Activated CD4-positive, alpha-beta T cell treated with anti-CD3 and anti-CD28 coated beads, Interleukin-2, amount 10 ng/mL, durations not matched to agents 7 days and 5 days (primary cell): ENCODE results near the gene SLC22A4. TPM values are rescaled to one million over a fixed set of nuclear protein-coding genes. Genes with fewer than 3 reads are reported as not detected.

Source experiments
- CTCF ChIA-PET: fragments of 350-600 bp; sonication (Branson Sonifier 250); formaldehyde crosslinking; loops from one replicate; lab custom pipeline; 2021; ENCODE audit warnings: antibody characterized with exemption; lab: Charles Lee
- POLR2A ChIA-PET: fragments of 350-600 bp; sonication (Branson Sonifier 250); formaldehyde crosslinking; loops from one replicate; lab custom pipeline; 2021; ENCODE audit warnings: antibody characterized with exemption; lab: Charles Lee
- DNase-seq: peaks from one replicate; pipeline ENCODE4 v3.0.0-alpha.2; 2020
- H3K27ac Mint-ChIP-seq: one replicate; pipeline ENCODE4 v1.8.0; 2021; ENCODE audit warnings: mild to moderate bottlenecking, moderate library complexity, mixed read lengths
- H3K27me3 Mint-ChIP-seq: one replicate; pipeline ENCODE4 v1.8.0; 2021; ENCODE audit warnings: mixed read lengths
- H3K36me3 Mint-ChIP-seq: one replicate; pipeline ENCODE4 v1.8.0; 2021; ENCODE audit warnings: low read depth, mixed read lengths
- H3K4me1 Mint-ChIP-seq: one replicate; pipeline ENCODE4 v1.8.0; 2021; ENCODE audit warnings: mixed read lengths
- H3K4me3 Mint-ChIP-seq: one replicate; pipeline ENCODE4 v1.8.0; 2021; ENCODE audit warnings: mild to moderate bottlenecking, moderate library complexity, mixed read lengths
- H3K9me3 Mint-ChIP-seq: one replicate; pipeline ENCODE4 v1.8.0; 2021; ENCODE audit warnings: mixed read lengths
- total RNA-seq, 2 experiments: library from RNA; stranded (reverse); gene quantifications; one replicate each; pipeline ENCODE4 v1.2.3, GENCODE V29; 2021

Gene SLC22A4
- total RNA-seq, 2 experiments from 2014 or later: not detected

DNA sequence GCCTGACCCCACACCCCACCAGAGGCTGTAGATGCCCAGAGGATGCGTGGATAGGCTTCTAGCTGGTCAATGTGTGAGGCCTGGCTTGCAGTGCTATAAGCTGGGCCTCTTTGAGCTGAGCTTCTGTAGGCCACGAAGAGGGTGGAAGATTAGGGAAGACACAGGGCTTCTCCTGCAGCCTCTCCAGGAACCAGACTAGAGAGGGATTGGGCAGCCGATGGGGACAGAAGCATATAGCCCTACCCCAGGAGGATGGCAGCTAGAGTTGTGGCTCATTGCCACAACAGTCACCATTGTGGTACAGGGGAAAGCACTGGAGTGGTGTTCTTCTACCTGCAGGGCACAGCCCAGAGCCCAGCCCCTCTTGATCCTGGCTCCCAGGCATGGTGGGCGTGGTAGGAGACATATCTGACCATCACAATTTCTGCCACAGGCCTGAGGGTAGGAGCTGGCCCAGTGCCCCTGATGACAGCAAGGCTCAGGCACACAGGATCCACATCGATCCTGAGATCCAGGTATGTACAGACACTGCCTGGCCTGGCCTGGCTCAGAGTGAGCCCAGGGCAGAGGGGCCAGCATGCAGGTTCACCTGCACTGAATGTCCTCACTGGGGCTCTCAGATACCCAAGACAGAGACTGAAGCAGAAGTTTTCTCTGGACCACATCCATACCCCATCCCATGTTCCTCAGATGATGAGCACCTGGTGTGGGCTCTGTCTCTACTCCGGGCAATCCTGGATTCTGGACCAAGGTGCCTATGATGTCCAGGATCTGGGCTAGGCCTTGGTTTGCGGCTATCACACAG lies 28.0 kb upstream of the SLC22A4 start:
- DNase-seq: no peak
- no peak overlapping the region for H3K27ac Mint-ChIP-seq
- peaks cover 2% of the 10 kb centered on the region for H3K4me1 Mint-ChIP-seq
- H3K4me3 Mint-ChIP-seq: no peak overlapping the region
- H3K27me3 Mint-ChIP-seq: no peaks in the 10 kb centered on the region
- POLR2A ChIA-PET: no interaction called here
- H3K9me3 Mint-ChIP-seq: no peaks in the 10 kb centered on the region
- no peaks in the 10 kb centered on the region for H3K36me3 Mint-ChIP-seq
- CTCF ChIA-PET: interaction anchor here (1.3 to 3.0 kb wide), 3 partner anchors 28 to 172 kb away, joined by 3 to 11 read pairs (median 5); no protein-coding TSS in a partner anchor

DNA sequence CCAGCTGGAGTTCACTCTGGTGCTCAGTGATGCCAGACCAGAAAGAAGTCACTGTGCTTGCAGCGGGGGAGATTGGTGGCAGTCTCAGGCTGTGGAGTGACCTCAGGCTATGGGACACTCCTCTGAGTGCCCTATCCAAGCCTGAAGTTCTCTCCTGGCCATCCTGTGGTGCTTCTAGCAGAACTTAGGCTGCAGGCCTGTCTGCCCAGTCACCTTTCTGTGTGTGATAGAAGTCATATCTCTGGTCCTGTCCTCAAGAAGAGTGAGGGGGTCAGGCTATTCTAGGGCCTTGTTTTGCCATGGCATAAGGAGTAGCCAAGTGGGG lies 27.4 kb upstream of the SLC22A4 start:
- Mint-ChIP-seq H3K4me3 (no peak overlapping the region), H3K9me3 (no peaks in the 10 kb centered on the region), H3K27ac (no peak overlapping the region), H3K36me3 (no peaks in the 10 kb centered on the region), H3K4me1 (peaks cover 5% of the 10 kb centered on the region), H3K27me3 (no peaks in the 10 kb centered on the region)
- CTCF ChIA-PET: interaction anchor here (1.3 to 3.0 kb wide), 3 partner anchors 28 to 173 kb away, joined by 3 to 11 read pairs (median 5); no protein-coding TSS in a partner anchor
- POLR2A ChIA-PET: no interaction called here
- DNase-seq: no peak

DNA sequence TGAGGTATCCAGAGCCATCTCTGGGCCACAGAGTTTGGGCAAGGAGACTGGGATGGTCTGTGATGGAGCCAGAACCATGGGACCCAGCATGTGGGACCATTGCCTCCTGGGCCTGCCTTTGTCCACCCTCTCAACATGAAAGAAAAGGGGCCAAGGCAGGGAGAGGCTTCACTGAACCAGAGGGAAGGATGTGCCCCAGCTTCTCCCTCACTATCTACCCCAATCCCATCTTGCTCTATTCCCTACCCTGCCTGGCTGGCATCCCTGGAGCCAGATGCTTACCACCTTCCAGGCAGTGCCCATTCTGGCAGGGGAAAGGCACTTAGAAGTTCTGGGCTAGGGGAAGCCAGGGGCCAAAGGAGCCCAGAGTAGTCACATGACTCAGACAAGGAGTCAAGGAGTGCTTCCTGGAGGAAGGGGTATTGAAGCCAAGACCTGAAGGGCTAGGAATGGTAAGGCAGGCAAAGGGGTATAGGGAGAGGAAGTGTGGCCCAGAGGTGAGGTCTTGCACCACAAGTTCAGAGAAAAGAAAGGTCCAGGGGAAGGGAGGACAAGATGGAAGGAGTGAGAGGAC lies 26.9 kb upstream of the SLC22A4 start:
- H3K4me1 Mint-ChIP-seq: peaks cover 7% of the 10 kb centered on the region
- no peak overlapping the region for H3K27ac Mint-ChIP-seq
- no peak overlapping the region for H3K4me3 Mint-ChIP-seq
- no peaks in the 10 kb centered on the region for H3K9me3 Mint-ChIP-seq
- ChIA-PET CTCF (interaction anchor here (0.8 to 3.0 kb wide), 3 partner anchors 11 to 29 kb away, joined by 3 to 11 read pairs (median 3); no protein-coding TSS in a partner anchor), POLR2A (no interaction called here)
- DNase-seq: no peak
- no peaks in the 10 kb centered on the region for H3K36me3 Mint-ChIP-seq
- H3K27me3 Mint-ChIP-seq: peaks cover 2% of the 10 kb centered on the region

DNA sequence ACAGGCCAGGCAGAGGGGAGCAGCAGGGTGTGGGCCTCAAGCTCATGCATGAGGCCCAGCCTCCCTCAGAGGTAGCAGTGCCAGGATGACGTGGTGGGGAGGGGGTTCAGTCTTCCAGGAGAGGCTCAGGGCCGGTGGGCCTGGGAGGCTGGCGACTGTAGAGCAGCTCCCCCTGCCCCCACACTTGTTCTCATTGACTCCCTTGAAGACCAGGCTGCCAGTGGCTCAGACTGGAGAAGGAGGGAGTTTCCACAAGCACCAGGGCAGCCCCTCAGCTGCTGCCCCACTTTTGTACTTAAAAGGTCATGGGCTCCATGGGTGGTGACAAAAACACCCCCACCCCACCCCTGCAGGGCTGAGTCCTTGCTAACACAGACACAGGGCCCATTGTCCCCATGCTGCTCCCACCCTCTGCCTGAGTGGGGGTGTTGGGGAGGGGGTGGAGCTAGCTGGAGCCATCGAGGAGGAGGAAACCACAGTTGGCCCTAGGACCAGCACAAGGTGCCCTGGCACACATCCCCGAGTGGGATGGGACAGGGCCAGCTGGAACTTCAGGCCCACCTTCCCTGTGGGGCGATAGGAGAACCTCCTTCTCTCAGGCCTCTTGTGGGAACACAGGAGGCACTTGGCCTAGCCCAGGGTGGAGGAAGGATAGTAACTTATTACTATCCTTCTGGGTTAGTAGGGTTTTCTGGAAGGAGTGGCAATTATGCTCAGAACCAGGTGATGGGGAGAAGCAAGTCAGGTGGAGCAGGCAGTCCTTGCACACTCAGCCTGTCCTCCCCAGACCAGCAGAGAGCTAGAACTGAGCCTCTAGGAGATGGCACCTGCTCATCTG lies 26.0 kb upstream of the SLC22A4 start:
- Mint-ChIP-seq H3K4me3 (no peak overlapping the region), H3K4me1 (peaks cover 15% of the 10 kb centered on the region), H3K36me3 (no peaks in the 10 kb centered on the region), H3K9me3 (no peaks in the 10 kb centered on the region), H3K27ac (no peak overlapping the region), H3K27me3 (peaks cover 9% of the 10 kb centered on the region)
- no peak for DNase-seq
- POLR2A ChIA-PET: no interaction called here
- CTCF ChIA-PET: interaction anchor here (0.8 to 1.4 kb wide), 2 partner anchors 12 to 17 kb away, joined by 3 read pairs; no protein-coding TSS in a partner anchor

DNA sequence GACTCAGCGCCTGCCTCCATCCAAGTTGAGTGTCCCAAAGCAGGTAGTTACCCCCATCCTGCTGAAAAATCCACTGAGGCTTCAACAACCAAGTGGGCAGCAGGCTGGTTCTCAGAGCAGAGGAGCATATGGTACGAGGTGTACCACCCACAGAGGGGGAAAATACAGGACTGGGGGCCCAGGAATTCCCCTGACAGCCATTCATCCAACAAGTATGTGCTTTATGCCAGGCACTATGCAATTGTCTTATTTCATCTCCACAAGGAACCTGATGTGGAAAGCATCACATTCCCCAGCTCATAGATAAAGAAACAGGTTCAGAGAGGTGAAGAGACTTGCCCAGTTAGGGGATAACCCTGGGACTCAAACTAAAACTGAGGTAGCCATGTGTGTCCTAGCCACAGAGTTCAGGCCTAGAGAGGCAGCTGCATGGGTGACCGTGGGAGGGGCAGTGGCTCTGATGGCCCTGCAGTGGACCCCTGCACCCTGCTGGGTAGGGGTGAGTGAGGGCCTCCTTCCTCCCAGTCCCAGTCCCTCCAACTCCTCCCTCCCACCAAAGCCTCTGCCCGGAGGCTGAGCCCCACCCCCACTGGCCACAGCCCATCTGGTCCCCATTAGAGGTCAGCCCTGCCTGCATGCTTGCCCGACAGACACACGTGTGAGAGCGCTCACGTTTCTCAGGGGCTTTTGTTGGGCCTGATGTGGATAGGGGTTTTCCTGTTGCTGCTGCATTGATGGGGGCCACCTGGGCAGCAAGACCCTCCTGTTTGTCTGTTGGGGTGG lies 25.2 kb upstream of the SLC22A4 start:
- H3K9me3 Mint-ChIP-seq: no peaks in the 10 kb centered on the region
- ChIA-PET POLR2A (no interaction called here), CTCF (interaction anchor here (1.0 kb wide), 1 partner anchor 13 kb away, joined by 3 read pairs; no protein-coding TSS in a partner anchor)
- DNase-seq: no peak
- peaks cover 11% of the 10 kb centered on the region for H3K27me3 Mint-ChIP-seq
- peaks cover 15% of the 10 kb centered on the region for H3K4me1 Mint-ChIP-seq
- no peak overlapping the region for H3K4me3 Mint-ChIP-seq
- H3K36me3 Mint-ChIP-seq: no peaks in the 10 kb centered on the region
- no peak overlapping the region for H3K27ac Mint-ChIP-seq

DNA sequence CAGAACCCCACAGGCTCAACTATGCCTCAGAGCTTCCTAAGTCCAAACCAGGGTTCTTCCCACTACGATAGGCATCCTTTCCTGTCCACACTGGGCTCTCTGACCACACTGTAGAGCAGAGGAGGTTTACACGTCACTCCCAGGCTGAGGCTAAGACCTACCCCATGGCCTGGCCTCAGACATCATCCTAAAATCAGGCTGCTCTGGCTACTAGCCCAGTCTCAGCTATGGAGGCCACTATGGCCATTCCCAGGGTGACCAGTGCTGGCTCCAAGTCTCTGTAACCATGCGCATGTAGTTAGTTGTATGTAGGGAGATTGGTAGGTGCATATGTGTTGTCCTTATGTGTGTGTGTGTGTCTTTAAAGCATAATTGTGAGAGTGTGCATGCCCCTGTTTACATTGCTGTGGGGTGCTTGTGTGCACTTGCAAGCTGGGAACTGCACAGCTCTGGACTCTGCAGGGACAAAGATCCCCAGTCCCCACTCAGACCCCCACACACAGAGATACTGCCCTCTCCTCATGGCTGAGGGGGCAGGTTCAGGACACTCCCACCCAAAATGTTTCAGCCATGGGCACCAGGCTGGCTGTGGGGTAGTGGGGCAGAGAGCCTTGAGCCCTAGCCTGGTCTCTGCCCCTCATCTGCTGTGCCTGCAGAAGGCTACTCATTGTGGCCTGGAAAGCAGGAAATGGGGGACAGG lies 24.4 kb upstream of the SLC22A4 start:
- no peak for DNase-seq
- Mint-ChIP-seq H3K4me1 (peaks cover 15% of the 10 kb centered on the region), H3K27me3 (peaks cover 13% of the 10 kb centered on the region), H3K9me3 (no peaks in the 10 kb centered on the region), H3K36me3 (no peaks in the 10 kb centered on the region), H3K4me3 (no peak overlapping the region), H3K27ac (no peak overlapping the region)
- ChIA-PET POLR2A (no interaction called here), CTCF (interaction anchor here (0.6 to 1.0 kb wide), 2 partner anchors 12 to 279 kb away, joined by 3 read pairs; no protein-coding TSS in a partner anchor)

DNA sequence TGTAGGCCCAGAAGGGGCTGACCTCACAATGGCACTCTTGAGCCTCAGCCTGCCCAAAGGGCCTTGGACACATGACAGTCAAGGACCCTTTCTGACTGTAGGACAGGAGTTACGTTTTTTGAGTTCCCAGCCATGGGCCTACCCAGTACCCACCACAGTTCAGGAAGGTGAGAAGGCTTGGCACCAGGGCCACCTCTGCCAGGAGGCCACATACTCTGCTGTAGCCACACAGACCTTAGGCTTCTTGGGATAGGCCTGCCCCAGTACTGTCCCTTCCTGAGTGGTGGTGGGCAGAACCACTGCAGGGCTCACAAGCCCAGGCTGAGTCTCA lies 23.9 kb upstream of the SLC22A4 start:
- no peak overlapping the region for H3K27ac Mint-ChIP-seq
- H3K4me3 Mint-ChIP-seq: no peak overlapping the region
- POLR2A ChIA-PET: no interaction called here
- peaks cover 13% of the 10 kb centered on the region for H3K27me3 Mint-ChIP-seq
- peaks cover 15% of the 10 kb centered on the region for H3K4me1 Mint-ChIP-seq
- H3K9me3 Mint-ChIP-seq: no peaks in the 10 kb centered on the region
- no peaks in the 10 kb centered on the region for H3K36me3 Mint-ChIP-seq
- CTCF ChIA-PET: interaction anchor here (0.6 kb wide), 1 partner anchor 278 kb away, joined by 3 read pairs; no protein-coding TSS in a partner anchor
- DNase-seq: no peak

DNA sequence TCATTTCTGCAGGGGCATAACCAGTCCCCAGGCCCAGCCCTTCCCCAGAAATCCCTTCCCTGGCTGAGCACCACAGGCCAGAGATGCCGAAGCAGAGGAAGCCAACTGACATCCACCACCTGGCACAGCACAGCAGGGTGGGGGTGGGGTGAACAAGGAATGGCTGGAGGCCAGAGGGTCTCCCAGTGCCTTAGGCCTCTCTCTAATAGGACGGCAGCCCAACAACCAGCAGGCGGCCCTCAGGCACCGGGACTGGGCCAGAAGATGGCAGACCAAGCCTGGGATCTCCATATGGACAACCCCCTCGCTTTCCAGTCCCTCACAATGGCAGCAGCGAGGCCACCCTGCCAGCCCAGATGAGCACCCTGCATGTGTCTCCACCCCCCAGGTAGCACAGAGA lies 23.5 kb upstream of the SLC22A4 start:
- POLR2A ChIA-PET: no interaction called here
- no peak overlapping the region for H3K27ac Mint-ChIP-seq
- no peaks in the 10 kb centered on the region for H3K9me3 Mint-ChIP-seq
- no peaks in the 10 kb centered on the region for H3K36me3 Mint-ChIP-seq
- no peak overlapping the region for H3K4me3 Mint-ChIP-seq
- peaks cover 13% of the 10 kb centered on the region for H3K27me3 Mint-ChIP-seq
- H3K4me1 Mint-ChIP-seq: peaks cover 15% of the 10 kb centered on the region
- DNase-seq: no peak
- CTCF ChIA-PET: no interaction called here

DNA sequence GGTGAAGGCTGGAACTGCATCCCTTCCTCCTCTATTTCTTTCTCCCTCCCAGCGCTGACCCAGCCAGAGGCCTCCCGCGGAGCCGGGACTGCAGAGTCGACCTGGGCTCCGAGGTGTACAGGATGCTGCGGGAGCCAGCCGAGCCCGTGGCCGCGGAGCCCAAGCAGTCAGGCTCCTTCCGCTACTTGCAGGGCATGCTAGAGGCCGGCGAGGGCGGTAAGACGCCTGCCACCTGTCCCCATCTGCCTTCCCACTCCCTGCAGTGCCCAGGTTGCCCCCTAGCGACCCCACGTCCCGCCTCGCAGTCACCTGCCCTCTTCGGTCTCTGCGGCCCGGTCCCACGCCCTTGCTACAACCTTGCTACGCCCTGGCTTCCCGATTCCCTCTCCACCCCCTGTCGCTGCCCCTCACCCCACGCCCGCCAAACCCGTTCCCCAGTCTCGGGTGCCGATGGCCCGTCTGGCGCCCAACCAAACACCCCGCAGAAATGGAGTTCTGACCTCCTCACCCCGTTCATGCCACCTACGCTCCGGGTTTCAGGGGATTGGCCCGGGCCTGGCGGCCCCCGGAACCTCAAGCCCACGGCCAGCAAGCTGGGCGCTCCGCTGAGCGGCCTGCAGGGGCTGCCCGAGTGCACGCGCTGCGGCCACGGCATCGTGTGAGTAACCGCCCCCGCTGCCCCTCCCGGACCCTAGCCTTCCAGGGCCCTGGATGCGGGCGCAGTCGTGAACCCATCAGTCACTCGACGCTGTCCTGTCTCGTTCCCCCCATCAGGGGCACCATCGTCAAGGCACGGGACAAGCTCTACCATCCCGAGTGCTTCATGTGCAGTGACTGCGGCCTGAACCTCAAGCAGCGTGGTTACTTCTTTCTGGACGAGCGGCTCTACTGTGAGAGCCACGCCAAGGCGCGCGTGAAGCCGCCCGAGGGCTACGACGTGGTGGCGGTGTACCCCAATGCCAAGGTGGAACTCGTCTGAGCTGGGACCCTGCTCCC lies 22.6 kb upstream of the SLC22A4 start:
- H3K4me3 Mint-ChIP-seq: no peak overlapping the region
- no peak overlapping the region for H3K27ac Mint-ChIP-seq
- POLR2A ChIA-PET: no interaction called here
- H3K9me3 Mint-ChIP-seq: no peaks in the 10 kb centered on the region
- CTCF ChIA-PET: interaction anchor here (0.6 to 1.9 kb wide), 9 partner anchors 8 to 500 kb away, joined by 3 to 10 read pairs (median 3); no protein-coding TSS in a partner anchor
- H3K36me3 Mint-ChIP-seq: no peaks in the 10 kb centered on the region
- DNase-seq: no peak
- peaks cover 15% of the 10 kb centered on the region for H3K4me1 Mint-ChIP-seq
- H3K27me3 Mint-ChIP-seq: peaks cover 13% of the 10 kb centered on the region

DNA sequence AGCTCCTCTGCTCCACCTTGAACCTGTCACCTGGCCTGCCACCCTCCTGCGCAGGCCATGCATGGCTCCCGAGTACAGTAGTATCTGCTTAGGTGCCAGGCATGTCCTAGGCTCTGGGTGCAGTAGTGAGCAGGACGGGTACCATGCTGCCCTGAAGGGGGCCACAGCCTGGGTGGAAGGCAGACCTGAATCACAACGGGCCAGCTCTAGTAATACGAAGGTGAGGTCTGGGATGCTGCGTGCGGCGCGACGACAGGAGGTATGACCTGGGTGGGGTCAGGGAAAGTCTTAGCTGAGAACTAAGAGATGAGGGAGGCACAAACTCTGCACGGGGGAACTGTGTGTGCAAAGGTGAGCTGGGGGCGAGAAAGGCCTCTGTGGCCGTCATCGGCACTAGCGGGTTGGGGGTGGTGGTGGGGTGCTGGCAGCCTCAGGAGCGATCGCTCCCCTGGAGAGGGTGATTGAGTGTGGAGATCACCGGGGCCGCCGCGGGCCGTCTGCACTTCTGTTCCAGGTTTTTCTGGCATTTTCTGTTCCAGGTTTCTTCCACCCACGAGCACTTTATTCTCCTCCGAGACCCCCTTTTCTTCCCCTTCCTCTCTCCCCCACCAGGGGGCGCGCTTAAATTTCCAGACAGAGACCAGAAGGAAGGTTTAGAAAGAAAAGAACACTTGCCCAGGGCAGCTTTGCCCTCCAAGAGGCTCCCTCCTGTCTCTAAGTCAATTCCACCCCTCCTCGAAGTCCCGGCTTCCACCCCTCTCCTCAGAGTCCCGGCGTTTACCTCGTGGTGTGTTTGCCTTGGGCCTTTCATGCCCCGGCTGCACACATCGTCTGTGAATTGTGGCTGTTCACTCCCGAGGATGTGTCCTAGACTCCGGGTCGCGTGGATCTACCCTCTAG lies 21.6 kb upstream of the SLC22A4 start:
- peak; percentile 65 for DNase-seq
- Mint-ChIP-seq H3K27ac (no peak overlapping the region), H3K27me3 (peaks cover 13% of the 10 kb centered on the region), H3K4me3 (no peak overlapping the region), H3K4me1 (peaks cover 15% of the 10 kb centered on the region), H3K36me3 (no peaks in the 10 kb centered on the region), H3K9me3 (no peaks in the 10 kb centered on the region)
- ChIA-PET CTCF (interaction anchor here (0.8 to 1.9 kb wide), 10 partner anchors 9 to 86 kb away, joined by 3 to 10 read pairs (median 3); no protein-coding TSS in a partner anchor), POLR2A (no interaction called here)
